H7 (cell line): ENCODE results near the gene PPP1R1A. TPM values are rescaled to one million over a fixed set of nuclear protein-coding genes. Genes with fewer than 3 reads are reported as not detected.

ENCODE experiments used
- DNase-seq: peaks from one replicate; pipeline ENCODE4 v3.0.0; 2012
- H3K27me3 ChIP-seq: 2 replicates; pipeline ENCODE4 v1.6.0; 2011; ENCODE audit warnings: mild to moderate bottlenecking, low read length; ENCODE audit not compliant: control insufficient read depth, insufficient read depth
- H3K36me3 ChIP-seq: replicated peaks from 2 replicates; pipeline ENCODE4 v1.5.1; 2011; ENCODE audit warnings: low read length; ENCODE audit not compliant: control insufficient read depth, insufficient read depth
- H3K4me3 ChIP-seq: 2 replicates; pipeline ENCODE4 v1.5.1; 2011; ENCODE audit warnings: low read depth, mild to moderate bottlenecking, control low read depth, low read length, moderate library complexity; ENCODE audit not compliant: insufficient read depth
- total RNA-seq: library from RNA; depleted of rRNA; stranded (reverse); fragments of >200 nt; shearing (Covaris generic); gene quantifications from 2 replicates; pipeline ENCODE4 v1.2.3, GENCODE V29; 2014

Gene PPP1R1A
- total RNA-seq, 1 experiment from 2014 or later: 23.8 TPM

DNA sequence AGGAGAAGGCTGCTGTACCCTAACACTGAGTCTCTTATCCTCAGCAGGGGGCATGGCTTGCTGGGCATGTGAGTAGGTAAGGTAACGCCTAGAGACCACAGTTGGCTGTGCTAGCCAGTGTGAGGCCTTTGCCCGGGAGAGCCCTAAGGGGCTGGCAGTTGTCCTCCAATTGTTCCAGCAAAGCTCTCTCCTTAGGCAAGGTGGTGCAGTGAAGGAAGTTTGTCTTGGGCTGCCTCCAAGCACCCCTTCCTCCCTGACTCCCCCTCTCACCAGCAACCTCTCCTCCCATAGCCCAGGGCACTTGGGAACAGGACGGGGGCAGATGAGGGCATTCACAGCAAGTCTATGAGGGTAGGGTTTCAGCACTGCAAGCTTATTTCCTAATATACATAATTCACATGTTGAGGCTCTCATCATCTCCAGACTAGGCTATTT, 23.3 kb upstream of the PPP1R1A start:
- Histone ChIP-seq H3K27me3 (peaks cover 37% of the 10 kb centered on the region), H3K4me3 (no peak overlapping the region), H3K36me3 (no peaks in the 10 kb centered on the region)
- DNase-seq: no peak

DNA sequence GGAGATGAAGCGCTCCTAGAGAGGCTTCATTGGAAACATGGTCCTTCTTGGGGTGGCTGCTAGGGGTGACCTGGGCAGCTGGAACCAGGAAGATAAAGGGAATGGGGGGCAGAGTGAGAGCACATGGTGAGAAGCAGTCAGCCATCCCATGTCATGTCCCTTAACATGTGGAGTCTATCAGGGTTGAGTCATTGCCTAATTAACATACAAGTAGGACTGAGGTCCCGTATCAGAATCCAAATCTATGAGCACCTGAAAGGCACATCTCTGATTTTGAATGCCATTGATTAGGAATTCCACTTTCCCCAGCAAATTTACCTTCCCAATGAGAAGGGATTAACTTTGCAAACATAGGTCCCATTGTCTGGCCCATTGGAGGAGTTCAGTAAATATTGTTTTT, 20.3 kb upstream of the PPP1R1A start:
- no peaks in the 10 kb centered on the region for H3K36me3 ChIP-seq
- H3K27me3 ChIP-seq: peaks cover 32% of the 10 kb centered on the region
- no peak for DNase-seq

DNA sequence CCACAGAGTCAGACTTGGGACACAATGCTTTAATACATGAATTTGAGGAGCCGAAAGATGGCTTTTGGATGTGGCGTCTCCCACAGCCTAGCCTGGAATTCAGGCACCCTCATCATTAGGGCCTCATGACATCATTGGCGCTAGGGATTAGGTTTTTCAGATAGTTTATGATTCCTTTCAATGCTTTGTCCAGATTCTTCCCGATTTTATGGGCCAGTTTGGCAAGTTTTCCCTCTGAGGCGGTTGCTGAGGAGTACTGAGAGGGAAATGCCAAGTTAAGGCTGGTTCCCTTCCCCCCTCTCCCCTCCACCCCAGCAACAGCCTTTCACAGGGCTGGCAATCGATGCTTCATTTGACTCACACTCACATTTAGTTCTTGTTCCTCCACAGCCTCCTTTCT, 19.7 kb upstream of the PPP1R1A start:
- peaks cover 27% of the 10 kb centered on the region for H3K27me3 ChIP-seq

More for the DNA sequence above, 20.3 kb upstream of the PPP1R1A start:
- H3K4me3 ChIP-seq: no peak overlapping the region

DNA sequence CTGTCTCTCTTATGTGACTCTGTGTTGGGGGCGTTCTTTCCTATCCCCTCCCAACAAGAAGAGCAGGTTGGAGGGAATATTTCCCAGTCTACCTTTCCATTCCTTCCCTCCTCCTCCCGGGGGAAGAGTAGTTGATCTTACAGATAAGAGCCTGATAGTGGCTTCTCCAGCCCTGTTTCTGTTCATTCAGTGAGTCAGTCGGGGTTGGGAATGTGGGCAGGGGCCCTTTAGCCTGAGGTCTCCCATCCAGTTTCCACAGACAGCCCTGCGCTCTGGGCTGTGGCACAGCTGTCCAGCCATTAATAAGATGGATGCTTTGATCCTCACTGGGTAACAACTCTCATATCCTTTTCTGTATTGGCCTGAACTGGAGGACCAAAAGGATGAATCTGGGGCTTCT, 18.1 kb upstream of the PPP1R1A start:
- H3K4me3 ChIP-seq: no peak overlapping the region
- H3K27me3 ChIP-seq: peaks cover 16% of the 10 kb centered on the region
- no peaks in the 10 kb centered on the region for H3K36me3 ChIP-seq
- DNase-seq: no peak

More for the DNA sequence above, 19.7 kb upstream of the PPP1R1A start:
- no peak for DNase-seq
- Histone ChIP-seq H3K36me3 (no peaks in the 10 kb centered on the region), H3K4me3 (no peak overlapping the region)

DNA sequence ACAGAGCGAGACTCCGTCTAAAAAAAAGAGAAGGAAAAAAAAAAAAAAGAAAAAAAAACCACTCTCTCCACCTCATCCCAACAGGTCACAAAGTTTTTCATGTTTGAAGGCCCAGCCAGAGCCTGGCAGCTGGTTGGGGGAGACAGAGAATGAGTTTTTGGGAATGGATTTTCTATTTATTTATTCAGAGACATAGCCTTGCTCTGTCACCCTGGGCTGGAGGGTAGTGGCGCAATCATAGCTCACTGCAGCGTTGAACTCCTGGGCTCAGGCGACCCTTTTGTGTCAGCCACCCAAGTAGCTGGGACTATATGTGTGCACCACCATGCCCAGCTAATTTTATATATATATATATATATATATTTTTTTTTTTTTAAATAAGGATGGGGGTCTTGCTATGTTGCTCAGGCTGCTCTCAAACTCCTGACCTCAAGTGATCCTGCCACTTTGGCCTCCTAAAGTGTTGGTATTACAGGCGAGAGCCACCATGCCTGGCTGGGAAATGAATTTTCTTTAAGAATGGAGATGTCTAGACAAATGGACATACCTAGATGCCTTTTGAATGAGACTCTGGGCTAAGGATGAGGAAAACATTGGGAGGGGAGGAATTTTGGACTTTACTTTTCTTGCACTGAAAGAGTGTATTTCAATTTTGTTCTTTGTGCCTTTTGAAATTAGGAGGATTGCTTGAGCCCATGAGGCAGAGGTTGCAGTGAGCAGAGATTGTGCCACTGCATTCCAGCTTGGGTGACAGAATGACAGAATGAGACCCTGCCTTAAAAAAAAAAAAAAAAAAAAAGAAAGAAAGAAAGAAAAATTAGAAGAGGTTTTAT, 16.9 kb upstream of the PPP1R1A start:
- H3K4me3 ChIP-seq: no peak overlapping the region
- peaks cover 13% of the 10 kb centered on the region for H3K27me3 ChIP-seq
- H3K36me3 ChIP-seq: no peaks in the 10 kb centered on the region
- no peak for DNase-seq

DNA sequence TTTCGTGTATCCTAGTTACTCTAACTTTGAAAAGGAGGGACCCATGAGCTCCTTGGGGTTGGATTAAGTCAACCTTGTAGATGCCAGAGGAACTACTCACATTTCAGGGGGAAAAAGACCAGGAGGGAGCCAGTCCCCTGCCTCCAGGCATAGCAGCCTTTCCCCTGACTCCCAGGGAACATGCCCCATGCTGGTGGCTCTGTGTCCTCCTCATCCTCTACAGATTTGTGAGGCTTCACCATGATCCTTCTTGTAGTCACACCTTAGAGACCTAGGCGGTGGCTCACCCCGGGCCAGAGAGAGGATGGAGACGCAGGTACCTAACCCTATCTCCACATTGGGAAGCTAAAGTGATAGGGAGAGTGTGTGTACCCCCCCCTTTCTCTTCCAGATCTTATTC, 16.0 kb upstream of the PPP1R1A start:
- no peak for DNase-seq
- Histone ChIP-seq H3K36me3 (no peaks in the 10 kb centered on the region), H3K27me3 (peaks cover 8% of the 10 kb centered on the region), H3K4me3 (no peak overlapping the region)

DNA sequence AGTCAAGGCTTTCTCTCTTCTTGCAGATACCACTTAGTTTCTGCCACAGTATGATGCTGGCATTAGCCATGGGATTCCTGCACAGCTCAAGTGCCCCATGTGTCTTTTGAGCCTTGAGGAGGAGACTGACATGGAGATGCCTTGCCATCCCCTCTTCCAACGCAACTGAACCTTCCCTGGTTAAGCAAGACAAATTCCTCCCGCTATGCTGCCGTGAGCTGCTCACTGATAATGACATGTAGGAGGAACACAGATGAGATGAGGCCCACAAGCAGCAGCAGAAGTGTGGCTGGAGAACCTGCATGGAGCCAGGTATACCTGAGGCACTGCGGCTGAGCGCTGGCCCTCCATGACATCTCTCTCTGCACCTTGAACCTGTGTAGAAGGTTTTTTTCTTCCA, 15.4 kb upstream of the PPP1R1A start:
- peaks cover 4% of the 10 kb centered on the region for H3K27me3 ChIP-seq
- no peak for DNase-seq
- no peak overlapping the region for H3K4me3 ChIP-seq
- H3K36me3 ChIP-seq: no peaks in the 10 kb centered on the region

DNA sequence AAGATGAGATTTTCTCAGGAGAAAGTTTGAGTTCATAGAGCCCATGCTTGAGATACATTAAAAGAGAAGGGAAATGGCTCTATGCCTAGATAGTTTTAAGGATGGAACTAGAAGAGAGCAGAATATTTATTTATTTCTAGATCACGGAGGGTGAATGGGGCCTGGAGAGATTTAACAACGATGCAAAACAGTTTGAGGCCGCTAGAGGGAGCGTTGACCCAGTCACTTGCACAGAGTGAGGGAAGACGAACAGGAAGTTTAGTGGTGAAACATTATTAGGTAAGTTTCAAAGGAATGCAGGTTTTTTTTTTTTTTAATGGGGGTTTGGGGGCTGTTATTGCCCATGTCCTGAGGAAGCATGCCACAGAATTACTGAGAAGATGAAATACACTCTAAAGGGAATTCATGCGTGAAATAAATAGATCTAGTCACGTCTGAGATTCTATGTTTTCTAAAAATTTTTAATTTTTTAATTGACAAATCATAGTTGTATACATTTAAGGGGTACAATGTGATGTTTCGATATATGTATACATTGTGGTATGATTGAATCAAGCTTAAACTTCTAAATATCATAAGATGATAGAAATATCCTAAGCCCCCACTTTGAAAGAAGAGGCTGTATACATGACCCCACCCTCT, 14.8 kb upstream of the PPP1R1A start:
- H3K36me3 ChIP-seq: no peaks in the 10 kb centered on the region
- peak; percentile 70 for DNase-seq
- peaks cover 4% of the 10 kb centered on the region for H3K27me3 ChIP-seq
- no peak overlapping the region for H3K4me3 ChIP-seq

DNA sequence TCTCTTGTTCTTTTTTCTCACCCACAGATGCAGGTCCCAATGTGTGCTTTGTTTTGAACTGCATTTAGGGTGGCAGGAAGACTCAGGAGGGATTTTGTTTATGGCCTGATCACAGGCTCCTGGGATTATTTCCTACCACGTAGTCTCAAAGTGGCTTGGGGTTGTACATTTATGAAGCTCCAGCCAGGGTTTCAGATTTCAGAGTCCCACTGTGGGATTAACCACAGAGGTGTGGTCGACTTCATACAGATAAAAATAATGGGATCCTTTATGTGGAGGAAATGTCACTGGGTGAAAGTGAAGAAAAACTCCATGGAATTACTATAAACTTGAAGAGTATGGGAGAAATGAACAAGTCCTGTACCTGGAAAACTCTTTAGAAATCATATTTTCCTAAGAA, 14.2 kb upstream of the PPP1R1A start:
- Histone ChIP-seq H3K36me3 (no peaks in the 10 kb centered on the region), H3K4me3 (no peak overlapping the region)
- DNase-seq: no peak

DNA sequence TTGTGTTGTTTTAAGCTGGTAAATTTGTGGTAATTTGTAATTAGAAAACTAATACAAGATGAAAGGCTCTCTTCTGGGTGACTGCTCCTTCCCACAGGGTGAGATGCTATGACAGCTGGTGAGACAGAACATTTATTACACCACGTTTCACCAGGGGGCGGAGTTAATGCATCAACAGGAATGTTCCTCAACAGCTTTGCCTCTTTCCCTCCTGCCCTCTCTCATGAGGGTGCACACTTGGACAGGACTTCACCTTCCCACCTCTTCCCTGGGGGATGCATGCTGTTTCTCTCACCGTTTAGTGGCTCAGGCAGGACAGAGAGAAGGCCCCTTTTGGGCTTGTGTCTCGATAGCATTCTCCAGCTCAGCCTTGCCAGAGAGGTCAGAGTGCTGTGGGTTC, 13.4 kb upstream of the PPP1R1A start:
- DNase-seq: no peak

More for the DNA sequence above, 14.2 kb upstream of the PPP1R1A start:
- H3K27me3 ChIP-seq: peaks cover 4% of the 10 kb centered on the region

DNA sequence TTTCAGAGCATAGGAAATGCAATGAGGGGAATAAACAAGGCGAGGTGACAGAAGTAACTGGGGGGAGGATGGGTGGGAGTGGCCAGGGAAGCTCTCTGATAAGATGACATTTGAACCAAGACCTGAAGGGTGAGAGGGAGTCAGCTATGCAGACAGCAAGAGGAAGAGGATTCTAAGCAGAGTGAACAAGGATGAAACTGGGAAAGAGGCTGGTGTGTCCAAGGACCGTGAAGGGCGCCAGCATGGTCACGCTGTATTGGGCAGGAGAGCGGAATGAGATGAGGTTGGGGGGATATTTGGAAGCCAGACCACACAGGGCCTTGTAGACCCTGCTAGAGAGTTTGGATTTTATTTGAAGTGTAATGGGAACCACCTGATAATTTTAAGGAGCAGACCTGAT, 10.5 kb upstream of the PPP1R1A start:
- H3K27me3 ChIP-seq: peaks cover 10% of the 10 kb centered on the region
- no peaks in the 10 kb centered on the region for H3K36me3 ChIP-seq
- no peak overlapping the region for H3K4me3 ChIP-seq
- no peak for DNase-seq

More for the DNA sequence above, 13.4 kb upstream of the PPP1R1A start:
- H3K36me3 ChIP-seq: no peaks in the 10 kb centered on the region
- H3K4me3 ChIP-seq: no peak overlapping the region
- H3K27me3 ChIP-seq: peaks cover 2% of the 10 kb centered on the region; the same call in 1 of the 2 replicates

DNA sequence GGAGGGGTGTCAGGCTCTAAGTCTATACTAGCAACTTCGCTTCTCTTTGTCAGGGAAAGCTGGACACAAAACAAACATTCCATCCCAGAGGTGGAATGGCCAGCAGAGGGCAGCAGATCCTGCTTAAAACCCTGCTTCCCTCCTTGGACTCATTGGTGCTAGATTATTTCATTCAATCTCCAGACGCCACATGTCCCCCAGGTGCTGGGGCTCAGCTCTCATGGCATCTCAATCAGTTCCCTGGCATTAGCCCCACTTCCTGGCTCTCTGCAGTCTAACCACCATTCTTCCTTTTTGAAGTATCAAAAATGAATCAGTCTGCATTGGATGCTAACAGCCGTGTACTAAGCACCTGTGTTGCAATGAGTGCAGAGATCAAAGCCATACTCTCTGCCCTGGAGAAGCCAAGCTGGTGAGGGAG, 8.1 kb upstream of the PPP1R1A start:
- no peaks in the 10 kb centered on the region for H3K36me3 ChIP-seq
- H3K27me3 ChIP-seq: peaks cover 20% of the 10 kb centered on the region
- DNase-seq: peak; percentile 73
- no peak overlapping the region for H3K4me3 ChIP-seq

DNA sequence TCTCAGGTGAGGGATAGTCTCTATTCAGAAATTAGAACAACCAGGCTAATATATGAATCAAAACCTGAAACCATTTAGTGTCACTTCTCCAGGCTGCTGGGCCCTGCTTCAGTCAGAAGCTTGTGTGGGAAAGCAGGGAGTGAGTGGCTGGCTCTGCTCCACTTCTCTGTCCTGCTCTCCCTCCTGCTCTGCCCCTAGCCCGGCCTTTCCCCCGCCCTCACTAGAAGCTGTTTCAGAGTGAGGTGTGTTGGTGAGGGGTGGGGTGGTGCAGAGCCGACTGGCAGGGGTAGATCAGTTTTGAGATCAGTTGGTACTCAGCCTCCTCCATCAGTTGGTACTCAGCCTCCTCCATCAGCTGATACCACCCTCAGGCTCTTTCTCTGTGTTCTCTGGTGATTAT, 7.0 kb upstream of the PPP1R1A start:
- Histone ChIP-seq H3K36me3 (no peaks in the 10 kb centered on the region), H3K27me3 (peaks cover 22% of the 10 kb centered on the region), H3K4me3 (no peak overlapping the region)
- DNase-seq: no peak

DNA sequence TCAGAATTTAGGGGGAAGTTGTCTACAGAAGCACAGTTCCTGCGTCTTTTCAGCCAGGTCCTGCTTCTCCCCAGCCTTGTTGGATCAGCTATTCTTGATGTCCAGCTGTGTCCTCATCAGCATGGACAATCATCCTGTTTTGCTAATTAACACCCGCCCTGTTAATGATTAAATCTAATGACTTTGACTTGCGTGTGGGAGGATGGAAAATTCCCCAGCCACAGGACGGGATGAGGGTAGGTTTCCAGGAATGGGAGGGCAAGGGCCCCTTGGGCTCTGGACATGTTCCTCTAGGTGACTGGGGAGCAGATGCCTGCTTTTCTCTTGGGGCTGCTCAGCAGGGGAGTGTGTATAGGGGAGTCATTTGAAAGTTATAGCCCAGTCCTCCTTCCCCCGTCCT, 5.3 kb upstream of the PPP1R1A start:
- DNase-seq: no peak
- H3K4me3 ChIP-seq: no peak overlapping the region
- peaks cover 35% of the 10 kb centered on the region for H3K27me3 ChIP-seq

DNA sequence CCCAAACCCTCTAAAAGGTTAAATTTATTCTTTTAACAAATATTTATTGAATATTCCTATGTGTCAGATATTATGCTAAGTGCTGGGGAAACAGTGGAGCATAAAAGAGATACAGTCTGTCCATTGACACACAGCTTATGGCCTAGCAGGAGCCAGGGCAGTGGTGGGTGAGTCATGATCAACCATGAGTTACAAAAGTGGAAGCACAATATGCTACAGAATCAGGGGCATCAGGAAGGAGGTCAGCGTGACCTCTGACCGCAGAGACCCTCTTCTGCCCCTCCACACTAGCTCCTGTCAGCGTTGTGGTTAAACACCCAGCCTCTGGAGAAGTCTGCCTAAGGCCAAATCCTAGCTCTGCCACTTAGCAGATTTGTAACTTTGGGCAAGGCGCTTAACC, 4.7 kb upstream of the PPP1R1A start:
- H3K36me3 ChIP-seq: no peaks in the 10 kb centered on the region
- DNase-seq: no peak
- H3K4me3 ChIP-seq: no peak overlapping the region
- H3K27me3 ChIP-seq: peaks cover 36% of the 10 kb centered on the region

More for the DNA sequence above, 5.3 kb upstream of the PPP1R1A start:
- no peaks in the 10 kb centered on the region for H3K36me3 ChIP-seq
